Hepatocyte (in vitro differentiated cells): ENCODE data around the gene CCT5. TPM values are rescaled to one million over a fixed set of nuclear protein-coding genes. Genes with fewer than 3 reads are reported as not detected.
"Not testable (repeated sequence)": the region's sequence is repeated elsewhere in the genome, so short reads cannot be mapped to it uniquely, and the experiment has no call there.

Experiments
- DNase-seq: peaks from one replicate; pipeline ENCODE4 v3.0.0-alpha.2; 2016; ENCODE audit warnings: low spot score
- H2AFZ ChIP-seq: fragments of 200-600 bp; sonication (generic); 2 replicates; pipeline ENCODE4 v1.6.0; 2016; ENCODE audit warnings: antibody characterized with exemption, mild to moderate bottlenecking
- H3K27ac ChIP-seq: fragments of 200-600 bp; sonication (generic); 2 replicates; pipeline ENCODE4 v1.5.1; 2016; ENCODE audit warnings: mild to moderate bottlenecking
- H3K27me3 ChIP-seq: fragments of 200-600 bp; sonication (generic); 2 replicates; pipeline ENCODE4 v1.6.1; 2016
- H3K36me3 ChIP-seq: fragments of 200-600 bp; sonication (generic); replicated peaks from 2 replicates; pipeline ENCODE4 v1.5.1; 2016; ENCODE audit warnings: low read depth; ENCODE audit not compliant: insufficient read depth
- H3K4me1 ChIP-seq: fragments of 200-600 bp; sonication (generic); 2 replicates; pipeline ENCODE4 v1.5.1; 2016; ENCODE audit warnings: mild to moderate bottlenecking, moderate library complexity; ENCODE audit not compliant: insufficient read depth
- H3K4me2 ChIP-seq: fragments of 200-600 bp; sonication (generic); 2 replicates; pipeline ENCODE4 v1.6.0; 2016
- H3K4me3 ChIP-seq: fragments of 200-600 bp; sonication (generic); 2 replicates; pipeline ENCODE4 v1.5.1; 2016; ENCODE audit warnings: mild to moderate bottlenecking
- H3K79me2 ChIP-seq: fragments of 200-600 bp; sonication (generic); 2 replicates; pipeline ENCODE4 v1.6.0; 2017; ENCODE audit warnings: mild to moderate bottlenecking
- H3K9me2 ChIP-seq: fragments of 200-600 bp; sonication (generic); replicated peaks from 2 replicates; pipeline ENCODE4 v1.6.0; 2017; ENCODE audit warnings: mild to moderate bottlenecking; ENCODE audit not compliant: insufficient read depth
- H3K9me3 ChIP-seq: fragments of 200-600 bp; sonication (generic); 2 replicates; pipeline ENCODE4 v1.5.1; 2016; ENCODE audit warnings: low read depth, mild to moderate bottlenecking
- H4K20me1 ChIP-seq: fragments of 200-600 bp; sonication (generic); 2 replicates; pipeline ENCODE4 v1.6.0; 2016; ENCODE audit warnings: mild to moderate bottlenecking; ENCODE audit not compliant: insufficient read depth, poor library complexity, severe bottlenecking
- EZH2 ChIP-seq: fragments of 200-600 bp; sonication (generic); IDR thresholded peaks from 2 replicates; pipeline ENCODE4 v1.6.1; 2016; ENCODE audit warnings: antibody characterized with exemption, mild to moderate bottlenecking, borderline replicate concordance
- EZH2phosphoT487 ChIP-seq: fragments of 200-600 bp; sonication (generic); IDR thresholded peaks from one replicate; pipeline ENCODE4 v1.6.1; 2018; ENCODE audit warnings: antibody characterized with exemption, mild to moderate bottlenecking, low read depth, moderate library complexity; ENCODE audit not compliant: unreplicated experiment, severe bottlenecking
- WGBS: methylation state at CpG from one replicate; pipeline ENCODE4 v1.1.6; 2016; ENCODE audit warnings: low lambda C conversion rate; ENCODE audit errors: missing lambda C conversion rate; 5-methylcytosine and 5-hydroxymethylcytosine counted together
- polyA plus RNA-seq: library from polyadenylated mRNA; unstranded; fragments of >200 nt; fragmentation: Nextera tagmentation; extraction: Ambion mirVana; gene quantifications from 2 replicates; pipeline ENCODE4 v1.2.1, GENCODE V29; 2016
- total RNA-seq: library from RNA; depleted of rRNA; stranded (reverse); fragments of >200 nt; gene quantifications from 2 replicates; pipeline ENCODE4 v1.2.3, GENCODE V29; 2014
- TF ChIP-seq, protein P1 (sequence below): fragments of 200-600 bp; sonication (generic); IDR thresholded peaks from 2 replicates; pipeline ENCODE4 v1.5.1; 2016; ENCODE audit warnings: antibody characterized with exemption, mild to moderate bottlenecking; ENCODE audit not compliant: poor library complexity

CCT5 gene
- total and polyA plus RNA-seq, 2 experiments from 2014 or later = 203 to 282 TPM

DNA sequence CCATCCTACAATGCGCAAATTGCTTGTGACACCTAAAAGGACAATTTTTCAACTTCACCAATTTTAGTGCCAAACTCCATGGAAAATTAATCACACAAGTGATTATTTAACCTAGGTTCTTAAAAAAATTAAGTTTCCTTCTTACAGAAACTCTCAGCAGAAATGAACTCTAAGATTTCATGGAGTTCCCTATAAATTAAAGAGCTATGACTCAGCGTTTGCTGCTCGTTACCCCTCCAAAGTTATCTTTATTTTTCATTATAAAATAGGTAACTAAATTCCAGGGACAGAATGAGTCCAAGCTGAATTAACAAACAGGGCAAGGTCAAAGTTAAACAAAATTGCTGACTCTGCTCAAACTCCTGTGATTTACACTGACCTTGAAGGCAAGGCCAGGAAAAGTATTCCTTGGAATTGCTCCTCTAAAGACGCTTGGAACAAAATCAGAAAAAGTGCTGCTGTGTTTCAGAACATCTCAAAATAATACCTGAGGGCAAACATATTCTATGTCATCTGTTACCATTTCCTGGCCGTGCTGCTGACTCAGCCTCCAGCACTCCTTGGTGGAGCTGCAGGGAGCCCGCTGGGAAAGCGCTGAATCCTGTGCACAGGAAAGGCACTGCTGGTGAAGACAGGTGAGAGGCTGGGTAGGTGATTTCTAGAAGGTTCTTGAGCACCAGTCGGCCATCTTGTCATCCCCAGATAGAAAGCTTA, 60.1 kb downstream of the CCT5 start:
- peak; percentile 71 for DNase-seq
- no peaks in the 10 kb centered on the region for H3K36me3 ChIP-seq
- H3K27ac ChIP-seq = peak overlapping the region; percentile 30
- H3K79me2 ChIP-seq = peaks cover 15% of the 10 kb centered on the region
- no peak overlapping the region for H2AFZ ChIP-seq
- no peak overlapping the region for H3K4me3 ChIP-seq
- no peaks in the 10 kb centered on the region for H3K27me3 ChIP-seq
- TF ChIP-seq EZH2 (no peak), EZH2phosphoT487 (no peak)
- TF ChIP-seq, protein P1, sequence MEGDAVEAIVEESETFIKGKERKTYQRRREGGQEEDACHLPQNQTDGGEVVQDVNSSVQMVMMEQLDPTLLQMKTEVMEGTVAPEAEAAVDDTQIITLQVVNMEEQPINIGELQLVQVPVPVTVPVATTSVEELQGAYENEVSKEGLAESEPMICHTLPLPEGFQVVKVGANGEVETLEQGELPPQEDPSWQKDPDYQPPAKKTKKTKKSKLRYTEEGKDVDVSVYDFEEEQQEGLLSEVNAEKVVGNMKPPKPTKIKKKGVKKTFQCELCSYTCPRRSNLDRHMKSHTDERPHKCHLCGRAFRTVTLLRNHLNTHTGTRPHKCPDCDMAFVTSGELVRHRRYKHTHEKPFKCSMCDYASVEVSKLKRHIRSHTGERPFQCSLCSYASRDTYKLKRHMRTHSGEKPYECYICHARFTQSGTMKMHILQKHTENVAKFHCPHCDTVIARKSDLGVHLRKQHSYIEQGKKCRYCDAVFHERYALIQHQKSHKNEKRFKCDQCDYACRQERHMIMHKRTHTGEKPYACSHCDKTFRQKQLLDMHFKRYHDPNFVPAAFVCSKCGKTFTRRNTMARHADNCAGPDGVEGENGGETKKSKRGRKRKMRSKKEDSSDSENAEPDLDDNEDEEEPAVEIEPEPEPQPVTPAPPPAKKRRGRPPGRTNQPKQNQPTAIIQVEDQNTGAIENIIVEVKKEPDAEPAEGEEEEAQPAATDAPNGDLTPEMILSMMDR = no peak
- H4K20me1 ChIP-seq = no peaks in the 10 kb centered on the region
- no peaks in the 10 kb centered on the region for H3K9me2 ChIP-seq
- H3K9me3 ChIP-seq = no peaks in the 10 kb centered on the region
- peak overlapping the region; percentile 1 for H3K4me2 ChIP-seq
- 52% methylated on average over 8 of the region's 8 CpGs for WGBS
- peaks cover 17% of the 10 kb centered on the region for H3K4me1 ChIP-seq

DNA sequence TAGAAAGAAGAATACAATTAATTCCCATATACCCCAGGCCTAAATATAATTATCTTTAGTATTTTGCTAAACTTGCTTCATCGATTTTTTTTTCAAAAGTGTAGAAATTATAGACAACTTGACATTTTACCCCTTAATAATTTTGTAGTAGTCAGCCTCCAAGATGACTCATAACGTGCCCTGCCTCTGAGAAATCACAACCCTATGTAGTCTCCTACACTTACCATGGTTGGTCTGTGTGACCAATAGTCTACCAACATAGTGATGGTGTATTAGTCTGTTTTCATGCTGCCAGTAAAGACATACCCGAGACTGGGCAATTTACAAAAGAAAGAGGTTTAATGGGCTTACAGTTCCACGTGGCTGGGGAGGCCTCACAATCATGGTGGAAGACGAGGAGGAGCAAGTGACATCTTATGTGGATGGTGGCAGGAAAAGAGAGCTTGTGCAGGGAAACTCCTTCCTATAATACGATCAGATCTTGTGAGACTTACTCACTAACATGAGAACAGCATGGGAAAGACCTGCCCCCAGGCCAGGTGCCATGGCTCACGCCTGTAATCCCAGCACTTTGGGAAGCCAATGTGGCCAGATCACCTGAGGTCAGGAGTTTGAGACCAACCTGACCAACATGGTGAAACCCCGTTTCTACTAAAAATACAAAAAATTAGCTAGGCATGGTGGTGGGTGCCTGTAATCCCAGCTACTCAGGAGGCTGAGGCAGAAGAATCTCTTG, 60.9 kb downstream of the CCT5 start:
- not testable (repeated sequence) for H3K79me2 ChIP-seq, H3K4me3 ChIP-seq, DNase-seq, H2AFZ ChIP-seq, H3K9me2 ChIP-seq, H3K9me3 ChIP-seq, H4K20me1 ChIP-seq, H3K36me3 ChIP-seq, H3K27me3 ChIP-seq
- H3K27ac ChIP-seq = peak overlapping the region; percentile 30
- 84% methylated on average over 8 of the region's 8 CpGs for WGBS
- H3K4me2 ChIP-seq = peak overlapping the region; percentile 1
- peaks cover 11% of the 10 kb centered on the region for H3K4me1 ChIP-seq

DNA sequence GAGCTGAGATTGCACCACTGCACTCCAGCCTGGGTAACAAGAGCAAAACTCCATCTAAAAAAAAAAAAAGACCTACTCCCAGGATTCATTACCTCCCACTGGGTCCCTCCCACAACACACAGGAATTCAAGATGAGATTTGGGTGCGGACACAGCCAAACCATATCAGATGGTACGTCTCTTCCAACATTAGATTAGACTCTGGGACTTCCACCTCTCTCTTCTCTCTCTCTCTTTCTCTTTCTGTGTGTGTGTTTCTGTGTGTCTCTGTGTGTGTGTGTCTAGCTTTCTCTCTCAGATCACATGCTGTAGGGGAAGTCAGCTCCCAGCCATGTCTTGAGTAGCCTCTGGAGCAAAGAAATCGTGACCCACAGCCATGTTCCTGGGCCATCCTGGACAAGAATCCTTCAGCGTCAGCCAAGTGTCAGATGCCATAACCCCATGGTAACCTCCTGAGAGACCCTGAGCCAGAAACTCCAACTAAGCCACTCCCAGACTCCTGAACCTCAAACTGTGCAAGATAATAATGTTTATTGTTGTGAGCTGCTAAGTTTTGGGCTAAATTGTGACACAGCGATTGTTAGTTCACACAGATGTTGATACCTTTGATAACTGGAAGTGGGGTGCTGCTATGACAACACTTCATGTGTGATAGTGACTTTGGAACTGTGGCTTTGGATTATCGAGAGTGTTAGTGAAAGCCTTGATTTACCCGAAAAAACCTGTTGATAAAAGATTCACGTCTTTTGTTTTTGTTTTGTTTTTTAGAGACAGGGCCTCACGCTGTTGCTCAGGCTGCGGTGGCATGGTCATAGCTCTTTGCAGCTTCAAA, 61.7 kb downstream of the CCT5 start:
- no peak overlapping the region for H3K4me2 ChIP-seq
- H3K27me3 ChIP-seq = no peaks in the 10 kb centered on the region
- H4K20me1 ChIP-seq = no peaks in the 10 kb centered on the region
- peaks cover under 1% of the 10 kb centered on the region for H3K79me2 ChIP-seq
- WGBS = 92% methylated on average over 10 of the region's 10 CpGs
- peaks cover 3% of the 10 kb centered on the region for H3K4me1 ChIP-seq
- TF ChIP-seq EZH2 = no peak
- TF ChIP-seq EZH2phosphoT487 = no peak
- TF ChIP-seq, protein P1 = no peak
- H3K27ac ChIP-seq = no peak overlapping the region
- no peaks in the 10 kb centered on the region for H3K9me2 ChIP-seq
- no peak overlapping the region for H3K4me3 ChIP-seq
- H3K36me3 ChIP-seq = no peaks in the 10 kb centered on the region
- H3K9me3 ChIP-seq = no peaks in the 10 kb centered on the region
- no peak overlapping the region for H2AFZ ChIP-seq
- DNase-seq = no peak

DNA sequence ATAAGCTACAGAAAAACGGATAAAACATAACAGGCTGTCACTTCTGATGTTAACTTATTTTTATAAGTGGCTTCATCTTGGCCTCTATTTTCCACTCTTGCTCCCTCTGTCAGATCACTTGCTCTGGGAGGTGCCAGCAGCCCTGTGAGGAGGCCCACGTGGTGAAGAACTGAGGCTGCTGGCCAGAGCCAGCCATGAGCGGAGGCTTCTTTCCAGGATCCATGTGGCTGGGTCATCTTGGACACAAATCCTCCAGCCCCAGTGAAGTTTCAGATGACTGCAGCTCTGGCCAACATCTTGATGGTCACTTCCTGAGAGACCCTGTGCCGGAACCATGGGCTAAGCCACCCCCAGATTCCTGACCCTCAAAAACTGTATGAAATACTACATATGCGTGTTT, 65.1 kb downstream of the CCT5 start:
- no peaks in the 10 kb centered on the region for H3K36me3 ChIP-seq
- H3K9me3 ChIP-seq = no peaks in the 10 kb centered on the region
- TF ChIP-seq, protein P1 = no peak
- TF ChIP-seq EZH2 (no peak), EZH2phosphoT487 (no peak)
- H3K9me2 ChIP-seq = no peaks in the 10 kb centered on the region
- WGBS = 91% methylated on average over 5 of the region's 5 CpGs
- no peaks in the 10 kb centered on the region for H3K4me1 ChIP-seq
- H3K4me3 ChIP-seq = no peak overlapping the region
- no peaks in the 10 kb centered on the region for H3K27me3 ChIP-seq
- no peak for DNase-seq
- H2AFZ ChIP-seq = no peak overlapping the region
- H4K20me1 ChIP-seq = no peaks in the 10 kb centered on the region
- no peak overlapping the region for H3K4me2 ChIP-seq
- no peaks in the 10 kb centered on the region for H3K79me2 ChIP-seq
- no peak overlapping the region for H3K27ac ChIP-seq
